Type B pancreatic cell (in vitro differentiated cells): ENCODE measurements around the gene GFRA1. TPM values are rescaled to one million over a fixed set of nuclear protein-coding genes. Genes with fewer than 3 reads are reported as not detected.

Source experiments
- DNase-seq: peaks from one replicate; pipeline ENCODE4 v3.0.0; 2021; ENCODE audit warnings: mixed read lengths; ENCODE audit not compliant: unreplicated experiment; ENCODE audit errors: extremely low spot score
- H3K27ac Mint-ChIP-seq: 2 replicates; pipeline ENCODE4 v1.8.0; 2021; ENCODE audit warnings: mild to moderate bottlenecking, mixed read lengths
- H3K27me3 Mint-ChIP-seq: 2 replicates; pipeline ENCODE4 v1.8.0; 2021; ENCODE audit warnings: mixed read lengths
- H3K36me3 Mint-ChIP-seq: 2 replicates; pipeline ENCODE4 v1.8.0; 2021; ENCODE audit warnings: mixed read lengths
- H3K4me1 Mint-ChIP-seq: one replicate; pipeline ENCODE4 v1.8.0; 2021; ENCODE audit warnings: mixed read lengths; ENCODE audit not compliant: unreplicated experiment
- H3K4me3 Mint-ChIP-seq: 2 replicates; pipeline ENCODE4 v1.8.0; 2021; ENCODE audit warnings: mild to moderate bottlenecking, mixed read lengths
- H3K9me3 Mint-ChIP-seq: 2 replicates; pipeline ENCODE4 v1.8.0; 2021; ENCODE audit warnings: mixed read lengths
- CTCF ChIP-seq: fragments of 200-600 bp; sonication (generic); conservative IDR thresholded peaks from 2 replicates; pipeline ENCODE4 v1.5.0; 2021; ENCODE audit warnings: antibody characterized with exemption, mild to moderate bottlenecking
- total RNA-seq: library from RNA; stranded (reverse); gene quantifications from 2 replicates; pipeline ENCODE4 v1.2.1, GENCODE V29; 2021; ENCODE audit warnings: low replicate concordance

The GFRA1 gene
- total RNA-seq, 1 donor from 2014 or later = 45.6 TPM

DNA sequence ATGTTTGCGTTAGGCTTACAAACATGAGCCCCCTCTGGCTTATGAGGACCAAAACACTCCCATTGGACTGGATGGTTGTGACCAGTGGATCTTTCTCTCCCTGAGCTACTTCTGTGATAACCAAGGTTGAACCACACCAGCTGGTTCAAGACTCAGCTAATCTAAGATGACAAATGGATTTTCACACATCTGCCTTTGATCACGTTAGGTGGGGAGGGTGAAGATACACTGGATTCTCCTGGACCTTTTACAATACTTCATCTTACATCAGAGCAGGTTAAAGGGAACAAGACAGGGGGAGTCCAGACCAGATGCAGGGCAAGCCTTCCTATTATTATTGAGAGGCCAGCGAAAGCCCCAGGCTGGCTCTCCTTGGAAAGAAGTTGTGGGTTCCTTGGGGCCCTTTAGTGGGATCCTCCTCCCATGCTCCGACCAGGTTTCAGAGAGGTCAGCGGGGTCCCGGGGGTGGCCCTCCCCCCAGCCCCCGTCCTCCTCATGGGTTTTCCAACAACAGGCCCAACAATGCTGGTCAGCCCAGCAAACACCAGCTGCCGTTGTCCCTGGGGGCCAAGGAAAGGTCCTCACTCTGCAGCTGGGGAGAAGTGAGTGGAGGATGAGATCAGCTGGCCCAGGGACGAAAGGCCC is 2.8 kb downstream of the GFRA1 start:
- no peak for TF ChIP-seq CTCF
- H3K36me3 Mint-ChIP-seq = peaks cover 9% of the 10 kb centered on the region
- H3K27ac Mint-ChIP-seq = no peak overlapping the region
- H3K4me3 Mint-ChIP-seq = peak overlapping the region; percentile 62
- no peak for DNase-seq
- H3K27me3 Mint-ChIP-seq = peaks cover 60% of the 10 kb centered on the region
- peaks cover 18% of the 10 kb centered on the region for H3K4me1 Mint-ChIP-seq
- H3K9me3 Mint-ChIP-seq = no peaks in the 10 kb centered on the region

GRCh38 chr10:116269619-116270018 is 3.4 kb downstream of the GFRA1 start:
- Mint-ChIP-seq H3K27me3 (peaks cover 54% of the 10 kb centered on the region), H3K4me1 (peaks cover 13% of the 10 kb centered on the region), H3K27ac (no peak overlapping the region), H3K9me3 (no peaks in the 10 kb centered on the region), H3K4me3 (peak overlapping the region; percentile 62), H3K36me3 (peaks cover 9% of the 10 kb centered on the region)
- no peak for DNase-seq
- TF ChIP-seq CTCF = no peak

GRCh38 chr10:116268976-116269375 is 4.0 kb downstream of the GFRA1 start:
- Mint-ChIP-seq H3K36me3 (peaks cover 9% of the 10 kb centered on the region), H3K27ac (no peak overlapping the region), H3K27me3 (peaks cover 48% of the 10 kb centered on the region), H3K4me1 (peaks cover 7% of the 10 kb centered on the region), H3K4me3 (peak overlapping the region; percentile 62), H3K9me3 (no peaks in the 10 kb centered on the region)
- no peak for DNase-seq
- TF ChIP-seq CTCF = no peak

- H3K4me1 Mint-ChIP-seq = peaks cover 8% of the 10 kb centered on the region
- no peak for TF ChIP-seq CTCF
- peaks cover 9% of the 10 kb centered on the region for H3K36me3 Mint-ChIP-seq
- no peak overlapping the region for H3K4me3 Mint-ChIP-seq
- no peak overlapping the region for H3K27ac Mint-ChIP-seq
- no peak for DNase-seq
- H3K27me3 Mint-ChIP-seq = peaks cover 35% of the 10 kb centered on the region
- H3K9me3 Mint-ChIP-seq = no peaks in the 10 kb centered on the region
These were observed 7.3 kb downstream of the GFRA1 start for GRCh38 chr10:116265686-116266085.

DNA sequence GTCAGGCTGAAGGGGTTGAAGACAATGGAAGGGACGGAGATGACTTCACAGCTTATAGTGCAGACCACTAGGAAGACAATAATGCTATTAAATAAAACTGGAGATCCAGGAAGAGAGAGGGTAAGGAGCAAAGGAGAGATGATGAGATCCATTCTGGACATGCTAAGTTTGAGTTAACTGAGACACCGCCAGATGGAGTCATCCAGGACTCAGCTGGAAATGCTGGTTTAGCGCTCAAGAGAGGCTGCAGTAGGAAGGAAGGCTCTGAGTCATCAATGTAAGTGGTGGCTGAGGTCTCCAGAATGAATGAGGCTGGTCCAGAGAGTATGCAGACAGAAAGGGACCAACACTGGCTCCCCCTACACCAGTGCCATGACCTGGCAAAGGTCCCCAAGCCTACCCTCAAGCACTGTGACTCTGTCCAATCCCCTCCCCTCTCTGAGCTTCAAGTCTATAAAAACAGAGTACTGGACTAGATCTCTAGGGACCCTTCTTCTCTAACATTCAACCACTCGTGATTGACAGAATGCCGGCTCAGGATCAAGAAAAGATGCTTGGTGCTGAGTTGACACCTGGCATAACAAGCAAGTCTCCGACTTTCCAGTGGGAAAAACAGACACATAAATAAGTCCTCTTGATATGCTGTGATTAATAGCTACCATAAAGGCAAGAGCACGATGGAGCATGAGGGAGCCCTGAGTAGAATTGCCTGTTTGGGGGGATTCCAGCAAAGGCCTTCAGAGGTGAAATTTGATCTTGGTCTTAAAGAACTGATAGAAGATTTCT is 8.9 kb downstream of the GFRA1 start:
- H3K27ac Mint-ChIP-seq = no peak overlapping the region
- peaks cover 9% of the 10 kb centered on the region for H3K36me3 Mint-ChIP-seq
- H3K4me1 Mint-ChIP-seq = peaks cover 13% of the 10 kb centered on the region
- peaks cover 24% of the 10 kb centered on the region for H3K27me3 Mint-ChIP-seq
- no peak overlapping the region for H3K4me3 Mint-ChIP-seq
- DNase-seq = no peak
- H3K9me3 Mint-ChIP-seq = no peaks in the 10 kb centered on the region
- TF ChIP-seq CTCF = no peak
